Activated CD4-positive, alpha-beta T cell treated with anti-CD3 and anti-CD28 coated beads, Interleukin-10, Interleukin-2, amounts not matched to agents 100 ng/mL and 50 ng/mL, durations not matched to agents 16 hours and 8 hours (primary cell): ENCODE measurements around the gene ST8SIA4.

Experiments
- DNase-seq: peaks from one replicate; pipeline ENCODE4 v3.0.0-alpha.2; 2020

Gene ST8SIA4

GRCh38 chr5:100779669-100780375, 123.3 kb downstream of the ST8SIA4 start:
- DNase-seq, result peak; percentile 14

GRCh38 chr5:100777680-100778300, 125.3 kb downstream of the ST8SIA4 start:
- peak; percentile 51 for DNase-seq

GRCh38 chr5:100775533-100775855, 127.6 kb downstream of the ST8SIA4 start:
- no peak for DNase-seq

- no peak for DNase-seq
Measured at GRCh38 chr5:100772548-100772947, 130.5 kb downstream of the ST8SIA4 start.

- no peak for DNase-seq
Measured at GRCh38 chr5:100772006-100772405, 131.1 kb downstream of the ST8SIA4 start.

- no peak for DNase-seq
Measured at GRCh38 chr5:100771181-100771580, 131.9 kb downstream of the ST8SIA4 start.

GRCh38 chr5:100768221-100768620, 134.9 kb downstream of the ST8SIA4 start:
- DNase-seq, result no peak

GRCh38 chr5:100762995-100763394, 140.1 kb downstream of the ST8SIA4 start:
- no peak for DNase-seq

GRCh38 chr5:100762108-100762507, 141.0 kb downstream of the ST8SIA4 start:
- DNase-seq, result no peak

- DNase-seq, result no peak
Measured at GRCh38 chr5:100761192-100761591, 141.9 kb downstream of the ST8SIA4 start.

GRCh38 chr5:100760688-100761087, 142.4 kb downstream of the ST8SIA4 start:
- DNase-seq, result no peak

- DNase-seq, result no peak
Measured at GRCh38 chr5:100758780-100759179, 144.3 kb downstream of the ST8SIA4 start.

- no peak for DNase-seq
Measured at GRCh38 chr5:100758306-100758705, 144.8 kb downstream of the ST8SIA4 start.

GRCh38 chr5:100757618-100758017, 145.5 kb downstream of the ST8SIA4 start:
- DNase-seq, result no peak
